ENCODE data around the gene ALDH3B2.
A peak's percentile ranks its signal among the peaks of the same experiment; 100 is the strongest.
"Not testable (repeated sequence)": the region's sequence is repeated elsewhere in the genome, so short reads cannot be mapped to it uniquely, and the experiment has no call there.

The ALDH3B2 gene

DNA sequence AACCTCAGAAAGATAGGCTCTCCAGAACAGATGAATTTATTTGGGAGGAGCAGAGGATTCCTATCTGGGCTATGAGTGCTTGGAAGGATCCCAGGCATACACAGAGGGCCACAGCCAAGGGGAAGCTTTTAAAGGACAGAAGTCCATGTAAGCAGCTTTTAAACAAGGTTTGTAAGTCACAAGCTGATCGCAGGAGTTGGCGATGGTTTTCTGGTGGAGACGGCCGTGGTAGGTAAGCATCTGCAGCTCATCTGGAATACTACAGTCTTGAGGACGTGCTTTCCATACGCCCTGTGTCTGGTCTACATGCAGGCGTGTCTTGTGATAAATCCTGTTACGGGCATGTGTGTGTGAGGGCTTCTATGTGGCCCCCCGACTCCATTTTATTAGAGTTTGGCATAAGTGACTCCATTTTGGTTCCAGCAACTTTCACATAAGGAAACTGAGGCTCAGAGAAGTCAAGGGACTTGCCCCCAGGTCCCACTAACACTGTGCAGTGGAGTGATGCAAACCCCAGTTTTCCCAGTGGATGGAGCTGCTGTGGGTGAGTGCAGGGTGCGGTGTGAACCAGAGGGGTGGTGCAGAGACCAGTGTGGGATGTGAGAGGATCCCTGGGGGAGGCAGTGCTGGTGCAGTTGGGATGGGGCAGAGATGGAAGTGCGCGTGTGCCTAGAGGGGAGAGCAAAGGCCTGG lies 12.1 kb downstream of the ALDH3B2 start:
- no peak for DNase-seq (ENCODE audit: low read depth, low spot score)

GRCh38 chr11:67660752-67661151 lies 13.7 kb downstream of the ALDH3B2 start:
- not testable (repeated sequence) for DNase-seq (ENCODE audit: low read depth, low spot score)

GRCh38 chr11:67659651-67660165 lies 14.7 kb downstream of the ALDH3B2 start:
- not testable (repeated sequence) for DNase-seq (ENCODE audit: low read depth, low spot score)

GRCh38 chr11:67657300-67657699 lies 17.1 kb downstream of the ALDH3B2 start:
- no peak for DNase-seq (ENCODE audit: low read depth, low spot score)

GRCh38 chr11:67656278-67656922 lies 18.0 kb downstream of the ALDH3B2 start:
- DNase-seq (ENCODE audit: low read depth, low spot score), result no peak

GRCh38 chr11:67654225-67654624 lies 20.2 kb downstream of the ALDH3B2 start:
- no peak for DNase-seq (ENCODE audit: low read depth, low spot score)

GRCh38 chr11:67652965-67653845 lies 21.2 kb downstream of the ALDH3B2 start:
- DNase-seq (ENCODE audit: low read depth, low spot score), result no peak

DNA sequence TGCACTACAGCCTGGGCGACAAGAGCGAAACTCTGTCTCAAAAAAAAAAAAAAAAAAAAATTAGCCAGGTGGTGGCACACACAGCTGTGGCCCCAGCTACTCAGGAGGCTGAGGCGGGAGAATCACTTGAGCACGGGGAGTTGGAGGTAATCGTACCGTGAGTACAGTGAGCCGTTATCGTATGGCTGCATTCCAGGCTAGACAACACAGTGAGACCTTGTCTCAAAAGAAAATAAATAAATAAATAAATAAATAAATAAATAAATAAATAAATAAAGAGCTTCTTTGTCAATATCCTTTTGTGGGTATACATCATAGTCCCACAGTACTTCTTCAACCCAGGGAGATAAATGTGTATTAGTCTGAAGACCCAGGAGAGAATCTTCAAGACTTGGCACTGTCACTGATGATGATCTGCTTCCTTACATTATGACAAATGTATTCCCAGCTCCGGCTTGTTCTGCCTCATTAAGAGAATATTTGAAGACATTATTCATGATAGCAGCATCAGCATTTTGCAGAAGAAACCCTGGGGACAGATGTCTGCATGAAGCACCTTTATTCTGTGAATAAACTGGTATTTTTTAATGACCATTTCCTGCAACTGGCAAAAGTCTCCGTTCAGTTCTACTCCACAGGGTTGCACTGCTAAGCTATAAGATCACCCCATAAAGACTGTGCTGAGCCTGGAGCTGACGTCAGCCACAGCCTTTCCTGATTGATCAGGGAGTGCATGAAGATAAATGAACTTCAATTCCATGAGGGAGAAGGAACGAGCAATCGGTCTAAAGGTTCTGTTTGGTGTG lies 22.2 kb downstream of the ALDH3B2 start:
- DNase-seq (ENCODE audit: low read depth, low spot score), result no peak

DNA sequence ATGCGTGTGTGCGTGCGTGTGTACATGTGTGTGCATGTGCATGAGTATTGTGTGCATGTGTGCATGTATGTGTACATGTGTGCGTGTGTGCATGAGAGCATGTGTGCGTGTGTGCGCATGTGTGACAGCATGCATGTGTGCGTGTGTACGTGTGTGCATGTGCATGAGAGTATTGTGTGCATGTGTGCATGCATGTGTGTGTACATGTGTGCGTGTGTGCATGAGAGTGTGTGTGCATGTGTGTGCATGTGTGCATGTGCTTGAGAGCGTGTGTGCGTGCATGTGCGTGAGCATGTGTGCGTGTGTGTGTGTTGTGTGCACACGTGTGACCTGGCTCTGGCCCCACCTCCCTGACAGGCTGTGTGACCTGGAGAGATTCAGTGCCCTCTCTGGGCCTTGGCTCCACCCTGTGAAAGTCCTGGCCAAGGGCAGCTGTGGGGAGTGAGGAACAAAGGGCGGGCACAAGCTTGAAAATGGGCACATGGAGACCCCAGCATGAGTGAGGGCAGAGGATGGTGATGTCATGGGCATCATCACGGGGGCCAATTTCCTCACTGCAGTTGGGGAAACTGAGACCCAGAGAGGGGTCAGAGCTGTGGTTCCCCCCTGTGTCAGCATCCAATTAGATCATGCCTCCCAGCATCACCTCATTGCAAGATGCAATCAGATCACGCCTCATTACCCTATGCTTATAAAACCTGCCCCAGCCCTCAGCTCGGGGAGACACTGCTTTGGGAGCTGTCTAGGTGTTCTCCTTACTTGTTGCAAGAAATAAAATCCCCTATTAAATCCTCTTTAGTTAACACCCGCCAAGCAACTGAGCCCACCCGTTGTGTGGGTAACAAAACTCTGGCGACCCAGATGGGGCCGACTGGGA lies 24.6 kb downstream of the ALDH3B2 start:
- DNase-seq (ENCODE audit: low read depth, low spot score), result no peak

DNA sequence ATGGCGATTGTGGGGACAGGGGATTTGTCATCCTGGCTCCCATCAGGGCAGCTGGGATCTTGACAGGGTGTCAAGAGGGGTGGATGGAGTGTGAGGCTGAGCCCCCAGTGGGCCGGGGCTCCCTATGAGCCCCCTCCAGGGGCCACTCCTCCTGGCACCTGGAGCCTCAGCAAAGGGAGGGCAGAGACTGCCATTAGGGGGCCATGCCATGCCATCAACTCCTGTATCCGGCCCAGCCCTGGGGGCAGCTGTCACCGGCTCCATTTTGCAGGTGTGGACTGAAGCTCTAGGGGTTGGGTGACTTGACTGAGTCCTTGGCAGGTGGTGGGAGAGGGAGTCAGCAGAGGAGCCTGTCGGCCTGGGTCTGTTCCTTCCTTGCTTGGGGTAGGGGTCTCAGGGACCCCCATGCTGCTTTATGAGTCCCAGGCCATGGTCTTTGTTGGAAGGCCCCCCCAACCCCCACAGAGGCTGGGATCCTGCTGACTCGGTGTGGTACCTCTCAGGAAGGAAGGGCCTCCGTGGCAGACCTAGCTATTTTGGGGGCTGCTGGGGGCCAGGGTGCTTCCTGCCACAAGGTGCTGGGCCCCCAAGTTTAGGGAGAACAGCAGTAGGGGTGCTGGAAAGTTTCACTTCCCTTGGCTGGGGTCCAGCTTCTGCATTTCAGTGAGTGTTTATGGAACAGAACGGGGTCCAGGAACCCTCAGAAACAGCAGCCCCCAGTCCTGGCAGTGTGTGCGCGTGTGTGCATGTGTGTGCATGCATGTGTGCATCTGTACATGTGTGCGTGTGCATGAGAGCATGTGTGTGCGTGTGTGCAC lies 25.4 kb downstream of the ALDH3B2 start:
- no peak for DNase-seq (ENCODE audit: low read depth, low spot score)

DNA sequence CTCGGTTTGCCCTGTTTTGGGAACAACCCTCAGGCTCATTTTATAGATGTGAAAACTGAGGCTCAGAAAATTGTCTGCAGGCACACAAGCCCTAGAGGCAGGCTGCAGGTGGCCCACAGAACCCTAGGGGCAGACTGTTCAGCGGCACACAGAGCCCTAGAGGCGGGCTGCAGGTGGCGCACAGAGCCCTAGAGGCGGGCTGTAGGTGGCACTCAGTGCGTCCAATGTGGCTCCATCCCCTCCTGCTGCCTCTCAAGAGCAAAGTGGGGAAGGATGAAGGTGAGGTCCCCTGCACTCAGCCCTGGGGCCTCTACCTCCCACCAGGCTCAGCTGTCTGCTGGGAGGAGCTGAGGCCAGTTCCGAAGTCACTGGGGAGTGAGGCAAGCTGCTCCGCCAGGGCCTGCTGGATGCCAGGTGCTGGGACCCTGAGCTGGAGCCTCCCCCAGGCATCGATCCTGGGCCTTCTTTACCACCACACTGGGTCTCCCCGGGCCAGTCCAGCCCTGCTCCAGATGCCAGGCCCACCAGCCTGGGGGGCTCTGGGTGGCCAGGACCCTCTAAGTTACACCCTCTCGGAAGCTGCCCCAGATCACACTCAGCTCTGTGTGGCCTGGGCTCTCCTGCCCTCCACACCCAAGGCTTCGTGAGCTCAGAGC lies 26.2 kb downstream of the ALDH3B2 start:
- DNase-seq (ENCODE audit: low read depth, low spot score), result peak; percentile 47

GRCh38 chr11:67647471-67647870 lies 27.0 kb downstream of the ALDH3B2 start:
- DNase-seq (ENCODE audit: low read depth, low spot score), result no peak

DNA sequence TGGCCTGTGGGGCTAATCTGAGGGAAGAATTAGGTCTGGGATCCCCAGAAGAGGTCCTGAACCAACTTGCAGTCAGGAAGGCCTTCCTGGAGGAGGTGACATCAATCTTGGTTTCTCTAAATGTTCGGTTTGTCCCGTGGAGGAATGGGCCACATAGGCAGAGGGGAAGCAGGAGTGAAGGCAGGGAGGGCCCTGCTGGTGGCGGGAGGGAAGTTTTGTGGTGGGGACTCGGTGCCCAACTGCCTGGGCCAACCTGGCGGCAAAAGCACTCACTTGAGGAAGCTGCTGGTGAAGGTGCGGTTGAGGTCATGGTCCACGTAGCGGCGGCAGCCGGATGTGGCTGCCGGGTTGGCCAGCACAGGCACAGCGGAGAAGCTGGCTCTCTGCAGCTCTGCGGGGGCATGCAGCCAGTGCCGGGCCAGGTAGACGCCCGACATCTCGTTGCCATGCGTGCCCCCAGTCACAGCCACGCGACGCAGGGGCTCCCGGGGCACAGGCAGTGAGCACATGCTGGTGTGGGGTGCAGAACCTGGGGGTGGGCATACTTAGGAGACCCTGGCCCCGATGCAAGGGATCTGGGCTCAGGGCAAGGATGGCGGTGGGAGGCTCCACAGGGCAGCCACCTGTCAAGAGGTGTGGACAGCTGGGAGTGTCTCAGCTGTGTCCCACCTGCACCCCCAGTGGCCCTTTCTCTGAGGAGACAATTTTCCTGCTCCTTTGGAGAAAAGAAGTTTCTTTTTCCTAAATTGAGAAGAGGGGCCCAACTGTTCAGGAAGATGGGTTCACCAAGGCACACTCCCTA lies 27.7 kb downstream of the ALDH3B2 start:
- no peak for DNase-seq (ENCODE audit: low read depth, low spot score)

- DNase-seq (ENCODE audit: low read depth, low spot score), result no peak
Observed at GRCh38 chr11:67645521-67646461, 28.6 kb downstream of the ALDH3B2 start.

DNA sequence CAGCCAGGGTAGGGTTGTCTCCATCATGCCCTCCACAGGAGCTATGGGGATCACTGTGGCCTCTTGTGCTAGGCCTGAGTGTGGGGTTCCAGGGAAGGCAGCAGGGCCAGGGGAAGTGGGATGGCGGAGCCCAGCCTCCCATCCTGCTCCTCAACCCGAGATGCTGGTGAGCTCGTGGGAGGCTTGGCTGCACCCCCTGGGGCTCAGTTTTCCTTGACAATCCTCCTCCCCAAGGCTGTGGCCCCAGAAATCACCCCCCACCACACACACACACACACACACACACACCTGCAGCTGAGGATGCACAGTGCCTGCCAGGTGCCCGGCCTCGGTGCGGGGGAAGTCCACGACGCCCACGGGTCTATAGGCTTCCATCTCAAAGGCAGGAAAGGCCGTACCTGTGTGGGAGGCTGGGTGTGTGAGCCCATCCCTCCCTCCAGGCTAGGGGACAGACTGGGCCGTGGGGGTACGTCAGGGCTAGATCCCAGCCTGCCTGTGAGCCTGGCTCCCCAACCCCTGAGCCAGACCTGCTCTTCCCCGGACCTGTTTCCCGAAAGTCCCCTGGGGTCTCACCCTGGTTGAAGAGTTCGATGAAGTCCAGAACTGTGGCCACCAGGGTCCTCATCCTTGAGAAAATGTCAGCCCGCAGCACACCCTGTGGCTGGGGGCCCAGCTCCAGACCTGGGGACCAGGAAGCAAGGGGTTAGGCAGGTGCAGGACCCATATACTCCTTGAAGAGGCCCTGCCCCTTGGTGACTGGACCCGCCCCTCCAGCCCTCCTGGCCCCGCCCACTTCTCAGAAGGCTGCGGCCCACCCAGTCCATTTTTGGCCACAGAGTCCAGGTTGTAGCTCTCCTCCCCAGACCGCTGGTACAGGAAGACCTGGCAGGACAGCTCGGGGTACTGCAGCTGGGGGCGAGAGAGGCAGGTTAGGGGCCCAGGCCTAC lies 29.7 kb downstream of the ALDH3B2 start:
- DNase-seq (ENCODE audit: low read depth, low spot score), result no peak

GRCh38 chr11:67644042-67644441 lies 30.4 kb downstream of the ALDH3B2 start:
- DNase-seq (ENCODE audit: low read depth, low spot score), result peak; percentile 36

Data from ELF-1 (cell line).